ENCODE data around the gene MT4. TPM values are rescaled to one million over a fixed set of nuclear protein-coding genes. Genes with fewer than 3 reads are reported as not detected.
A peak's percentile ranks its signal among the peaks of the same experiment; 100 is the strongest.

The MT4 gene
- total RNA-seq, 4 donors from 2014 or later = not detected

GRCh38 chr16:56547120-56547948 lies 17.5 kb upstream of the MT4 start:
- ATAC-seq (ENCODE audit: low FRiP score) = no peak
- no peak for DNase-seq (ENCODE audit: low spot score)
- TF ChIP-seq CTCF (IDR thresholded peaks at IDR 0.05) = no peak

- DNase-seq (ENCODE audit: low spot score) = no peak
- ATAC-seq (ENCODE audit: low FRiP score) = no peak
- TF ChIP-seq CTCF (IDR thresholded peaks at IDR 0.05) = no peak
Measured at GRCh38 chr16:56547949-56548567, 16.8 kb upstream of the MT4 start.

DNA sequence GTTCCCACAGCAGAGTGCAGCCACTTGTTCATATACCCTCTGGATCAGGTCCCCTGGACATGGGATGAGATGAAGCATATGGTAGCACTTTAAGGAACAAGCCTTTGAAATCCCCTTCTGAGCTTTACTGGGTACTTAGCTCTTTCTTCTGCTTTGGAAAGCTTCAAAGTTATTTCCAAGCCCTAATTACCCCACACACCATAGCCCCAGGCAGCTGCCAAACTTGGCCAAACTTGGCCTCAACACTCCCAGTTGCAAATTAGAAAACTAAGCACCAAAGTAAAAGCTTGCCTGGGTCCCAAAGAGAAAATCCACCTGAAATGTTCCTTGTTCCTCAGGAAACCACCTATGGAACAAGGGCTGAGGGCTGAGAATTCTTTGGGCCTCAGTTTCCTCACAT lies 15.7 kb upstream of the MT4 start:
- no peak for TF ChIP-seq CTCF (IDR thresholded peaks at IDR 0.05)
- no peak for DNase-seq (ENCODE audit: low spot score)
- ATAC-seq (ENCODE audit: low FRiP score) = no peak

DNA sequence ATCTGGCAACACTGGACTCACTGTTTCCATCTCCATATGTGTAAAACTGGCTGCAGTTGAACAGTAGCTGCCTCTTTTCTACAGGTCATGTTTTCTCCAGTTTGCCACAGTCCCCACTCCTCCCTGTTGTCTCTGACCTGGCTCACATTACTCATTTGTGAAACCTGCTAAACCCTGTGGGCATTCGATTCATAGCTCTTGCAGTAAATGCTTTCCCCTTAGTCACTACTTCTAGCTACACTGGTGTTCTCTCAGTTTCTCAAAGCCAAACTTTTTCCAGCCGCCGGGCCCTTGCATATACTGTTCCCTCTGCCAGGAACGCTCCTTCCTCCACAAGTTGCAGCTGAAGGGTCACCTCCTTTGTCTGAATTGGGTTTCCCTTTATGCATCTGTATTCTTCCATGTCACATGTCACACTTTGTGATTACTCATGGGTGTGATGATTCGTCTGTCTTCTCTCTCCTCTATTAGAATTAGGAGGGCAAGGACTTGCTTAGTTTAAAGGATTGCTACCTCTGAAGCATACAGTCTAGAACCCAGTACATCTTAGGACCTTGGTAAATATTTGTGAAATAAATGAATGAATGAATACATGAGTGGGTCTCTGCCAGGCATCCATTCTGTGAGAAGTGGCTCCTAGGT lies 15.0 kb upstream of the MT4 start:
- DNase-seq (ENCODE audit: low spot score) = no peak
- no peak for TF ChIP-seq CTCF (IDR thresholded peaks at IDR 0.05)
- peak; percentile 20 for ATAC-seq (ENCODE audit: low FRiP score)

DNA sequence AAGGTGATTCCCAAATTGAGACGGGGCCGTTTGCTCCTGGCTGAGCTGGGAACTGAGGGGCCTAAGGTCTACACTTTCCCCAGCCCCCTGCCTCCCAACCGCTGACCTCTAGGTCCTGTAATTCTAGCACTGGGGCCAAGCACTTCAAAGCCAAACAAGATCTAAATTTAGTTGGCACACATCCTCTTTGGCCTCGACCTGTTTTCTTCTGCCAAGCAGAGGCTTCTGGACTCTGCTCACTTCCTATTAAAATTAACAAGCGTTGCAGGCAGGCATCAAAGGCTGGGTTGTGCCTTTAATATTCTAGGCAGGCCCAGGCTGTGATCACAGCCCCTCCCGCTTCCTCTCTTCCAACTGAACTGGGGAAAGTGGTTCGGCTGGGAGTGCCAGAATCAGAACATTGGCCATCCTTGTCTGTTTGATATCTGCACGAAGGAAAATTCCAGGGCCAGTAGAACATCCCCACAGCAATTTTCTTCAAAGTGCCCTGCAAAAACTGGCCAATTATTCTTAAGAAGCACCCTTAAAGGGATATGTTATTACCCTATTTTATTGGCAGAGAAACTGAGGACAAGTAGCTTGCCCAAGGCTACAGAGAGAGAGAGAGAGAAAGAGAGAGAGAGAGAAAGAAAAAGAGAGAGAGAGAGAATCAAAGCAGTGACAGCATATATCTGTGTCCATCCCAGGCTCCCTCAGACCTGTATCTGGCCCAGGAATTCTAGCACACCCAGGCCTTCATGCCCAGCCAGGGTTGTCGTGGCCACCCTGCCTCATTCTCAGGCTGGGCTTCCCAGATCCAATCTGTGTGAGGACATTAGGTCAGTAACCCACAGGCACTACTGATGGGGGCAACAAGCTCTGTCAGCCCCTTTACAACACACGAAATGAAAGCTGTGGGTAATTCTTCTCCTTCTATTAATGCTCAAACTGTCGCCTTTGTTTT lies 12.8 kb upstream of the MT4 start:
- peak; percentile 69 for ATAC-seq (ENCODE audit: low FRiP score)
- no peak for TF ChIP-seq CTCF (IDR thresholded peaks at IDR 0.05)
- no peak for DNase-seq (ENCODE audit: low spot score)

DNA sequence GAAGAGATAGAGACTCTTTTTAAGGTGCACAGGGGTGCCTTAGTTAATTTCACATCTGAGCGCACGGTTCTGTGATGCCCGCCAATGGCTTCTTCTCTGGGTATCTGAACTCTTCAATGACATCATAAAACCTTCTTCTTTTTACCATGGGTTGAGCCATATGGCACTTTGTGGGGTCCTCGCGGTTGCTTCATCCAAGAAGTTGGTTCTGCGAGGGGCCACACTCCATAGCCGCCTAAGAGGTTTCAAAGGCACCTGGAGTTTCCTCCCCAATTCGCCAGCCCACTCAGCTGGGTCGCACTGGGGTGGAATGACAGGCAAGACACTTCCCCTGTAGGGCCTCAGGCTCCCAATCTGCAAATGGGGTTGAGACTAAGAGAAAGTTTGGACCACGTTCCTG lies 10.4 kb upstream of the MT4 start:
- no peak for TF ChIP-seq CTCF (IDR thresholded peaks at IDR 0.05)
- ATAC-seq (ENCODE audit: low FRiP score) (no peak), DNase-seq (ENCODE audit: low spot score) (no peak)
